OCI-LY1 (cell line): Measurements from ENCODE around the gene IMMP2L.

ENCODE experiments used
- CTCF ChIP-seq: fragments of 200-600 bp; sonication (generic), shearing (Covaris generic); IDR thresholded peaks from 2 replicates; pipeline ENCODE4 v1.5.1; 2017; ENCODE audit warnings: mild to moderate bottlenecking, antibody characterized with exemption, low read length, moderate library complexity, mixed read lengths
- EZH2 ChIP-seq: fragments of 200-600 bp; sonication (generic), shearing (Covaris generic); IDR thresholded peaks from 2 replicates; pipeline ENCODE4 v1.8.0; 2017; ENCODE audit warnings: borderline replicate concordance, mixed run types, mild to moderate bottlenecking, antibody characterized with exemption, low read length, moderate library complexity, mixed read lengths

DNA sequence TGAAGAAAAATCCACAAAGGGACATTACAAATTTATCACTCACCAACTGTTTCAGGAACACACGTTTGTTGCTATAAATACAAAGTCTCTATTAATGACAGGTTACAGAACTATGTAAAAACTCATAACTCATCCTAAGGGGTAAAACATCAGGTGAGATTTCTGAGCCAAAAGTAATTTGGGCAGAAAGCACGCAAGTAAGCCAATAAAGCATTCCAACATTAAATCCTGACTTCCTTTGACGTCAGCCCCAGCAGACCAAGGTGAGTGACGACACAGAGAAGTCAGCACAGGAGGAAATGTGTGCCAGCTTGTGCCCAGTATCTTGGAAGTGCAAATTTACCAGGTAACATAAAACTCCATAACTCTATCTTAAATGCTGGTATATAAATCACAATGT lies 45.7 kb downstream of the IMMP2L start:
- no peak for TF ChIP-seq EZH2
- TF ChIP-seq CTCF, result no peak
